ENCODE measurements around the gene NPHP3. TPM values are rescaled to one million over a fixed set of nuclear protein-coding genes. Genes with fewer than 3 reads are reported as not detected.

Gene NPHP3
- total RNA-seq, 1 experiment from 2014 or later, result 5.8 TPM

DNA sequence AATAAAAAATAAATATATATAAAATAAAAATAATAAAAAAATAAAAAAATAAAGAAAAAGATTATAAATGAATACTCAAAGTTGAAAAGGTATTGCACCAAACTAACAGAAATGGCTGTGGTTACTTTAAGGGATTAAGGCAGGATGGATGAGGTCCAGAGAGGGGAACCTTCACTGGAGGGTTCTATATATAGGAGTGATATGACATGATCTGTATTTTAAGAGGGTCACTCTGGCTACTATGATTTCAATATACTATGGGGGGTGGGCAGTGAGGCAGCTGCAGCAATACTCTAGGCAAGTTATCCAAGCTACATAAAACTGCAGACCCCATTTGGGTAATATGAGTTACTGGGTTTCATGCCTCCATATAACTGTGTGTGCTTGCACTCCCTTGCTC lies 87.2 kb downstream of the NPHP3 start:
- Histone ChIP-seq H3K4me3 (ENCODE audit: low read depth, low read length, poor library complexity, severe bottlenecking) (no peak overlapping the region), H3K9me3 (ENCODE audit: low read depth, low read length, poor library complexity, severe bottlenecking) (no peaks in the 10 kb centered on the region), H3K4me1 (ENCODE audit: insufficient read depth, low read length, poor library complexity, severe bottlenecking) (peaks cover 11% of the 10 kb centered on the region), H3K27ac (ENCODE audit: low read depth, low read length, poor library complexity, severe bottlenecking) (no peak overlapping the region), H3K36me3 (ENCODE audit: insufficient read depth, low read length, poor library complexity, severe bottlenecking) (no peaks in the 10 kb centered on the region), H3K27me3 (replicated peaks; ENCODE audit: insufficient read depth, low read depth, low read length, poor library complexity) (no peaks in the 10 kb centered on the region)
- ChIA-PET CTCF (no interaction called here), POLR2A (ENCODE audit: low non-redundant PET) (no interaction called here)
- BruUV-seq (replicated peaks), result no TSS peak
- DNase-seq (ENCODE audit: low spot score), result no peak
- TF ChIP-seq, protein P1, sequence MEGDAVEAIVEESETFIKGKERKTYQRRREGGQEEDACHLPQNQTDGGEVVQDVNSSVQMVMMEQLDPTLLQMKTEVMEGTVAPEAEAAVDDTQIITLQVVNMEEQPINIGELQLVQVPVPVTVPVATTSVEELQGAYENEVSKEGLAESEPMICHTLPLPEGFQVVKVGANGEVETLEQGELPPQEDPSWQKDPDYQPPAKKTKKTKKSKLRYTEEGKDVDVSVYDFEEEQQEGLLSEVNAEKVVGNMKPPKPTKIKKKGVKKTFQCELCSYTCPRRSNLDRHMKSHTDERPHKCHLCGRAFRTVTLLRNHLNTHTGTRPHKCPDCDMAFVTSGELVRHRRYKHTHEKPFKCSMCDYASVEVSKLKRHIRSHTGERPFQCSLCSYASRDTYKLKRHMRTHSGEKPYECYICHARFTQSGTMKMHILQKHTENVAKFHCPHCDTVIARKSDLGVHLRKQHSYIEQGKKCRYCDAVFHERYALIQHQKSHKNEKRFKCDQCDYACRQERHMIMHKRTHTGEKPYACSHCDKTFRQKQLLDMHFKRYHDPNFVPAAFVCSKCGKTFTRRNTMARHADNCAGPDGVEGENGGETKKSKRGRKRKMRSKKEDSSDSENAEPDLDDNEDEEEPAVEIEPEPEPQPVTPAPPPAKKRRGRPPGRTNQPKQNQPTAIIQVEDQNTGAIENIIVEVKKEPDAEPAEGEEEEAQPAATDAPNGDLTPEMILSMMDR (conservative IDR thresholded peaks at IDR 0.05; ENCODE audit: low read depth, low read length), result no peak
- no peak for TF ChIP-seq EZH2 (IDR thresholded peaks at IDR 0.05; ENCODE audit: borderline replicate concordance, low read depth, low read length, poor library complexity, severe bottlenecking)
- intact Hi-C loops (cut with micrococcal nuclease; ENCODE audit: unreplicated experiment), result no loop called here

Other genes starting within 250 kb of the NPHP3 start
- gene ACKR4, start 125.1 kb downstream of the NPHP3 start, total RNA-seq (2021), result not detected in 2 replicates
- gene ACAD11, start 62.6 kb downstream of the NPHP3 start, total RNA-seq (2021), result 10.4 and 15.3 TPM in 2 replicates
- 50.0 and 55.8 TPM in 2 replicates for gene UBA5, start 62.1 kb downstream of the NPHP3 start, total RNA-seq (2021)

All from A673 (cell line).